ENCODE results near the gene IPO8. TPM values are rescaled to one million over a fixed set of nuclear protein-coding genes. Genes with fewer than 3 reads are reported as not detected.

Gene IPO8
- total RNA-seq, 3 donors from 2014 or later, result 26.7 to 47.4 (median 43.3) TPM

GRCh38 chr12:30631740-30632139 is 63.9 kb downstream of the IPO8 start:
- no peak for TF ChIP-seq POLR2A (IDR thresholded peaks at IDR 0.05)
- TF ChIP-seq POLR2AphosphoS5 (IDR thresholded peaks at IDR 0.05), result no peak
- TF ChIP-seq CTCF (IDR thresholded peaks at IDR 0.05), result no peak
- DNase-seq (ENCODE audit: low spot score in 2 of 2), result no peak
- intact Hi-C loops (cut with DNase I; ENCODE audit: low total_unique reads), result no loop called here
- Histone ChIP-seq H3K27ac (no peak overlapping the region), H3K36me3 (peaks cover 3% of the 10 kb centered on the region), H3K4me1 (no peaks in the 10 kb centered on the region), H3K9me3 (no peaks in the 10 kb centered on the region), H3K4me3 (no peak overlapping the region), H3K27me3 (no peaks in the 10 kb centered on the region)

- Histone ChIP-seq H3K4me1 (no peaks in the 10 kb centered on the region), H3K36me3 (peaks cover 3% of the 10 kb centered on the region), H3K27me3 (no peaks in the 10 kb centered on the region), H3K4me3 (no peak overlapping the region), H3K9me3 (no peaks in the 10 kb centered on the region), H3K27ac (no peak overlapping the region)
- TF ChIP-seq POLR2A (IDR thresholded peaks at IDR 0.05), result no peak
- no peak for TF ChIP-seq CTCF (IDR thresholded peaks at IDR 0.05)
- no peak for TF ChIP-seq POLR2AphosphoS5 (IDR thresholded peaks at IDR 0.05)
- intact Hi-C loops (cut with DNase I; ENCODE audit: low total_unique reads), result no loop called here
- no peak for DNase-seq (ENCODE audit: low spot score in 2 of 2)
Observed at GRCh38 chr12:30630979-30631285, 64.7 kb downstream of the IPO8 start.

DNA sequence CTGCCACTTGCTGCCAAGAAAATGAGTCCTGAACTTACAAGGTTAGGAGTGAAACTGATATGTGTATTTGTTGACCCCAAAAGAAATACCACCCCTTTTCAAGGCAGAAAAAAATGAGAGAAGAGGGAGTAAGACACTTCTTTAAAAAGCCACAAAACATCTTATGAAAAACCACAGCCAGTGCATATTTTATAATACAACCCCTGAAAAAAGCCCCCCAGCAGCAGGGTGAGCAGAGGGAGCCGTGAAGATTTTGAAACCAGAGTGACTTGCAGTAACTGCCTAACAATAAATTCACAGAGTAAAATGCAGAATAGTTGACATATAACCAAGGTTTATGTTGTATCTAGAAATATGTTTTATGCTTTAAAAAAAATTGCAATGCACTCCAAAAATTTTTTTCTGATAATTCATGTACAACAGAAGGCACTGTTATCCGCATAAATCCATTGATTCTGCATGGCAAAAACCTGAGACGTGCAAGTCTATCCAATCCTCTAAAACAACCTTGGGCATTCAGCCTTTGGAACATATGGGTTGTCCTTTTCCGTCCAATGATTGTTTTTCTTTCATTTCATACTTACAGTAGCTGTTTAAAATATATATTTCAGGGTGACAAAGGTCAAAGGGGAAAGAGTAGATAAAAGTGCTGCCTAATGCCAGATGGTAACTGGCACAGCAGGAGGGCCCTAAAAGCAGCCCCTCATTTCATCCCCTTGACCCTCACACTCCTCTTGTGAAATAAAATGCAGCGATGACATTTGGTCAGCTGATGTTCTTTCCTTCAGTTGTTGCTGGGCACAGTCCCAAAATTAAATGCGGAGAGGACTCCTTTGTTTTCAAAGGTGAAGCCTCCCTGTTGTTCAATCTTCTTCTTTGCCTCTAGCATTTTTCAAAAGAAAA is 65.3 kb downstream of the IPO8 start:
- DNase-seq (ENCODE audit: low spot score in 2 of 2), result no peak
- intact Hi-C loops (cut with DNase I; ENCODE audit: low total_unique reads), result no loop called here
- Histone ChIP-seq H3K4me1 (no peaks in the 10 kb centered on the region), H3K4me3 (no peak overlapping the region), H3K9me3 (no peaks in the 10 kb centered on the region), H3K27ac (no peak overlapping the region), H3K27me3 (no peaks in the 10 kb centered on the region), H3K36me3 (peaks cover 3% of the 10 kb centered on the region)
- TF ChIP-seq POLR2AphosphoS5 (IDR thresholded peaks at IDR 0.05) (no peak), POLR2A (IDR thresholded peaks at IDR 0.05) (no peak), CTCF (IDR thresholded peaks at IDR 0.05) (no peak)

DNA sequence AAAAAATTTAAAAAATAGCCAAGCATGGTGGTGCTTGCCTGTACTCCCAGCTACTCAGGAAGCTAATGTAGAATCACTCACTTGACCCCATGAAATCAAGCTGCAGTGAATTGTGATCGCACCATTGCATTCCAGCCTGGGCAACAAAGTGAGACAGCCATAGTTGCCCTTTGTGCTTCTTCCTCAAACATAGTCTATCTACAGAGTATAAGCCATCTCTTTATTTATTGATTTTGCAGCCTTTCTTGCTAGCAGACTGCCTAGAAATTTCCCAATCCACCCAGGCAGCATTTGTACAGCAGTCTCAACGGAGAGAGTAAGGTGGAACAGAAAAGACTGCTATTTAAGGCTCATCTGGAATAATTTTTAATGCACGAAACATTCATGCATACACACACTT is 68.8 kb downstream of the IPO8 start:
- Histone ChIP-seq H3K4me3 (no peak overlapping the region), H3K9me3 (no peaks in the 10 kb centered on the region), H3K27ac (no peak overlapping the region), H3K27me3 (no peaks in the 10 kb centered on the region), H3K36me3 (no peaks in the 10 kb centered on the region), H3K4me1 (no peaks in the 10 kb centered on the region)
- no peak for DNase-seq (ENCODE audit: low spot score in 2 of 2)
- intact Hi-C loops (cut with DNase I; ENCODE audit: low total_unique reads), result no loop called here
- TF ChIP-seq POLR2A (IDR thresholded peaks at IDR 0.05), result no peak
- TF ChIP-seq CTCF (IDR thresholded peaks at IDR 0.05), result no peak
- no peak for TF ChIP-seq POLR2AphosphoS5 (IDR thresholded peaks at IDR 0.05)

DNA sequence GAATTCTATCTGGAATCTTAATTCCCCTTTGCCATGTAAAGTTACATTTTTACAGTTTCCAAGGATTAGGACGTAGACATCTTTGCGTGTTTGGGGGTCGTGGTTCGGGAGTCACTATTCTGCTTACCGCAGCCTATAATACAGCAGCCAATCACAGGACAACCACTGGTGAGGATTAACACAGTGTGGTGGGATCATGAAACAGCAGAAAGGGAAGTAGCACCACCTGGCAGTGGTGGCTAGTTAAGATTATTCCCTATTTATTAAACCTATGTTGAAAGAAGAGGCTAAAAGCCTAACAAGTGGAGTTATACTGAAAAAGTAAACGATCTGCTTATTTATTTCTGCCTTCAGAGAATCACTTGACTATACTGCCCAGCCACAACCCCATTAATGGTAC is 71.7 kb downstream of the IPO8 start:
- Histone ChIP-seq H3K4me1 (no peaks in the 10 kb centered on the region), H3K27me3 (no peaks in the 10 kb centered on the region), H3K36me3 (no peaks in the 10 kb centered on the region), H3K27ac (no peak overlapping the region), H3K9me3 (no peaks in the 10 kb centered on the region), H3K4me3 (no peak overlapping the region)
- intact Hi-C loops (cut with DNase I; ENCODE audit: low total_unique reads), result no loop called here
- no peak for DNase-seq (ENCODE audit: low spot score in 2 of 2)
- TF ChIP-seq CTCF (IDR thresholded peaks at IDR 0.05) (no peak), POLR2A (IDR thresholded peaks at IDR 0.05) (no peak), POLR2AphosphoS5 (IDR thresholded peaks at IDR 0.05) (no peak)

Measured in breast epithelium (tissue), 4 donors.